Myocyte (in vitro differentiated cells): ENCODE data around the gene VGLL2. TPM values are rescaled to one million over a fixed set of nuclear protein-coding genes. Genes with fewer than 3 reads are reported as not detected.
A peak's percentile ranks its signal among the peaks of the same experiment; 100 is the strongest.

Source experiments
- DNase-seq: peaks from one replicate; pipeline ENCODE4 v3.0.0-alpha.2; 2012; ENCODE audit warnings: low read depth
- total RNA-seq: library from RNA; depleted of rRNA; stranded (reverse); fragments of >200 nt; gene quantifications from 2 replicates; pipeline ENCODE4 v1.2.3, GENCODE V29; 2014

Gene VGLL2
- total RNA-seq, 1 donor from 2014 or later, result 24.4 TPM

DNA sequence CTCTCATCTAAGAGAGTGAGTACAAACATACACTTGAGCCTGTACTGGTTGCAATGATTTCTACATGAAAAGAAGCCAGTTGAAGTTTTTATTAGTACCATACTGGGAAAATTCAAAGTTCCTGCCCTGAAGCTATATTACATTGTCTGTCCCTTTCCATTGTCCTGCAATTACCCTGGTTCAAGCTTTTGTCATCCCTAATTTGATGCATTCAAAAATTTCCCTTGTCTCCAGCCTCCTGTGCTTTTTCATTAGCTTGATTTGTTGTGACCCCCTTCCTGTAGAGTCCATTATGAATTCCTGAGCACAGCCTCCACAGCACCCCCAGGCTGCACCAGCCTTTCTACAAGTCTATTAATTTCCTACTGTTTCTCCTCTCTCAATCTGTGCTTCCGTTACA is 46.4 kb downstream of the VGLL2 start:
- no peak for DNase-seq

DNA sequence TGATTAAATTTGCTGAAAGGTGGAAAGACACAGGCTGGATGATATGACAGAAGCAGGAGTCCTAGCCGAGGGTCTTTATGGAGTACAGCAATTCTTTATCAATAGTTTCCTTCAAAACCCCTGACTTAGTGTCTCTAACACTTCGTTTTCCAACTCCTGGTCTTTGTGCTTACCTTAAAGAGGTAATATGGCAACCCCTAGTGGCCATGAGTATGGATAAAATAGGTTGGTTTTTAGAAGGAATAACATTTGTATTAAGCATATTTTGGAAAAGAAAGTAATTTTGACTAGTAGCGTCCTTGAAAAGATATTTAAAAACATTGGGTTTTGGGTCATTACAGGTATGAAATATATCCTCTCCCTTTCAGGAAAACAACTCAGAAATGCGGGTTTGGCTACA is 51.9 kb downstream of the VGLL2 start:
- DNase-seq, result peak; percentile 64

Other genes with a start within 250 kb of the VGLL2 start
- gene ROS1, start 160.4 kb downstream of the VGLL2 start, total RNA-seq, result 5.3 and 5.5 TPM in 2 replicates
- 14.1 and 18.3 TPM in 2 replicates for gene DCBLD1, start 217.1 kb downstream of the VGLL2 start, total RNA-seq